ENCODE measurements around the gene RPL13. TPM values are rescaled to one million over a fixed set of nuclear protein-coding genes. Genes with fewer than 3 reads are reported as not detected.

RPL13 gene
- total and polyA plus RNA-seq, 2 of the 8 experiments (the other 6 are each of a cell fraction or from before 2014, with no cell fraction given), result 2,162 to 7,384 TPM

DNA sequence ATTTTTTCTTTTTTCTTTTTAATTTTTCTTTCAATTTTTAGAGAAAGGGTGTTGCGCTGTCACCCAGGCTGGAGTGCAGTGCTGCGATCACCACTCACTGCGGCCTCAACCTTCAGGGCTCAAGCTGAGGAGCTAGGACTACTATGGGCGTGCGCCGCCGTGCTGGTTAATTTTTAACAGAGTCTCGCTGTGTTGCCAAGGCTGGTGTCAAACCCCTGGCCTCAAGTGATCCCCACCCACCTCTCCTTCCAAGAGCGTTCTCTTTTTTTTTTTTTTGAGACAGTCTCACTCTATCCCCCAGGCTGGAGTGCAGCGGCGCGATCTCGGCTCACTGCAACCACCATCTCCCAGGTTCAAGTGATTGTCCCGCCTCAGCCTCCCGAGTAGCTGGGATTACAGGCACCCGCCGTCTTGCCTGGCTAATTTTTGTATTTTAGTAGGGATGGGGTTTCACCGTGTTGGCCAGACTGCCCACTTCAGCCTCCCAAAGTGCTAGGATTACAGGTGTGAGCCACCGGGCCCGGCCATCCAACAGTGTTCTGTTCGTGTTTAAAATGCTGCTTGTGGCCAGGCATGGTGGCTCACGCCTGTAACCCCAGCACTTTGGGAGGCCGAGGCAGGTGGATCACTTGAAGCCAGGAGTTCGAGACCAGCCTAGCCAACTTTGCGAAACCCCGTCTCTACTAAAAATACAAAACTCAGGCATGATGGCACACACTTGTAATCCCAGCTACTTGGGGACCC is 14.5 kb upstream of the RPL13 start:
- Histone ChIP-seq H3K9ac (replicated peaks in 1 of 4; ENCODE audit: extremely low read depth in 1 of 4, low read depth in 3 of 4, low read length in 3 of 4) (no peak overlapping the region), H3K14ac (ENCODE audit: insufficient read length) (no peak overlapping the region), H4K20me1 (replicated peaks in 1 of 2; ENCODE audit: control insufficient read depth in 1 of 2, insufficient read depth in 2 of 2, low read length in 2 of 2) (peaks cover 0 to 10% of the 10 kb centered on the region in 2 experiments), H3K27me3 (replicated peaks in 1 of 4; ENCODE audit: control insufficient read depth in 3 of 4, extremely low read depth in 1 of 4, insufficient read depth in 3 of 4, low read length in 3 of 4) (no peaks in the 10 kb centered on the region), H3K9me3 (ENCODE audit: insufficient read depth in 2 of 2, low read depth in 1 of 2, low read length in 1 of 2) (no peaks in the 10 kb centered on the region), H2BK5ac (ENCODE audit: low read depth, low read length) (no peak overlapping the region), H2BK120ac (replicated peaks; ENCODE audit: low read depth, low read length) (no peak overlapping the region), H3K27ac (ENCODE audit: low read depth, low read length) (no peak overlapping the region), H3K36me3 (ENCODE audit: control insufficient read depth in 2 of 4, insufficient read depth in 4 of 4, low read length in 3 of 4) (peaks cover 15 to 45% (median 29%) of the 10 kb centered on the region in 4 experiments), H2BK12ac (ENCODE audit: low read depth, low read length) (no peak overlapping the region), H3K56ac (replicated peaks; ENCODE audit: insufficient read length, low read depth, low read length) (no peak overlapping the region), H4K91ac (replicated peaks; ENCODE audit: insufficient read length, low read length) (no peak overlapping the region), H3K18ac (ENCODE audit: extremely low read depth, low read length) (no peak overlapping the region), H4K5ac (ENCODE audit: insufficient read length, low read depth, low read length) (no peak overlapping the region), H2BK15ac (ENCODE audit: low read length) (no peak overlapping the region), H3K4ac (replicated peaks; ENCODE audit: insufficient read length, low read depth, low read length) (no peak overlapping the region), H4K8ac (ENCODE audit: extremely low read depth, insufficient read depth, low read length) (no peak overlapping the region), H3K79me2 (ENCODE audit: control insufficient read depth in 1 of 2, insufficient read depth in 2 of 2, low read length in 2 of 2) (no peaks in the 10 kb centered on the region), H3K23ac (ENCODE audit: insufficient read length) (no peak overlapping the region), H3K4me1 (replicated peaks in 1 of 4; ENCODE audit: control insufficient read depth in 3 of 4, insufficient read depth in 4 of 4, low read length in 3 of 4) (no peaks in the 10 kb centered on the region), H2AK5ac (ENCODE audit: low read depth, low read length) (no peak overlapping the region), H3K4me3 (ENCODE audit: extremely low read depth in 1 of 4, insufficient read depth in 2 of 4, low read depth in 3 of 4, low read length in 4 of 4) (no peak overlapping the region), H3K23me2 (ENCODE audit: low read depth, low read length) (no peaks in the 10 kb centered on the region), H2BK20ac (ENCODE audit: low read length) (no peak overlapping the region), H3K79me1 (ENCODE audit: low read depth, low read length) (peaks cover 4% of the 10 kb centered on the region; the same call in 1 of the 2 replicates), H3K4me2 (ENCODE audit: insufficient read depth in 1 of 2, low read depth in 2 of 2, low read length in 2 of 2) (no peak overlapping the region), H2AFZ (ENCODE audit: low read length) (no peak overlapping the region)
- FAIRE-seq (no peak), DNase-seq (ENCODE audit: low read depth in 1 of 2, low spot score in 2 of 2) (no peak)
- 95% methylated on average over 25 of the region's 26 CpGs; no CpG with 5 or more reads in 1 of the 2 experiments for WGBS, 2 experiments (ENCODE audit: extremely low coverage in 1 of 2, insufficient coverage in 1 of 2, insufficient read length in 1 of 2, insufficient replicate concordance in 2 of 2, low coverage in 1 of 2, low lambda C conversion rate in 2 of 2, missing lambda C conversion rate in 1 of 2)
- POLR2A ChIA-PET (ENCODE audit: partially characterized antibody), result interaction anchor here (0.8 to 1.8 kb wide), 4 partner anchors 15 to 37 kb away, joined by 3 to 7 read pairs (median 5); partner anchors contain the start of gene SPG7
- no peak for TF ChIP-seq NRF1 (IDR thresholded peaks at IDR 0.05; ENCODE audit: low read depth, low read length)
- CTCF ChIA-PET (ENCODE audit: partially characterized antibody), result interaction anchor here (0.6 to 1.5 kb wide), 4 partner anchors 9 to 319 kb away, joined by 3 to 6 read pairs (median 3); no protein-coding TSS in a partner anchor

All from H1 (cell line).